Stimulated activated CD4-positive, alpha-beta T cell treated with anti-CD3 and anti-CD28 coated beads, Interleukin-12 subunit alpha, Interleukin-12 subunit beta, amount 100 ng/mL, for 48 hours (primary cell): ENCODE results near the gene XYLT1.

Experiments used
- DNase-seq, 3 donors: peaks; one replicate each; pipeline ENCODE4 v3.0.0-alpha.2; 2020; ENCODE audit warnings: low read depth in 2 of 3, low spot score in 1 of 3

The XYLT1 gene

GRCh38 chr16:17126156-17126555 lies 344.6 kb downstream of the XYLT1 start:
- no peak for DNase-seq

DNA sequence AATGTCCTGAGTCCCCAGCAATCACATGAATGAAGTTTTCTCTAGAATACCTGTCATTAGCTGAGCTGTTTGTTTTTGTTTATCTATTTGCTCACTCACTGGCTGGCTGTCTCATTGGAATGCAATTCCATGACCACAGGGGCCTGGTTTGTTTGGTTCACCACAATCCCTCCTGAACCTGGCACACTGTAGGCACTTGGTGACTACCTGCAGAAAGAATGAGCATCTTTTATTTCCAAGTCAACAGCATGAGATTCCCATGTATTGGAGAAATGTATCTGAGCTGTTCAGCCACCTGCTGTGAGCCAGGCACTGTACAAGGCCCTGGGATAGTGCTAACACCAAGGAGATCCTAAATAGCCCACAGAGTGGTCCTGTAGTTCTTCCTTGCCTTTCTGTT lies 345.1 kb downstream of the XYLT1 start:
- DNase-seq: no peak

- DNase-seq: no peak
Observed at GRCh38 chr16:17117906-17118577, 352.7 kb downstream of the XYLT1 start.

- DNase-seq: no peak
Observed at GRCh38 chr16:17116595-17117322, 354.0 kb downstream of the XYLT1 start.

GRCh38 chr16:17109413-17109812 lies 361.3 kb downstream of the XYLT1 start:
- DNase-seq: no peak

GRCh38 chr16:17108596-17108995 lies 362.2 kb downstream of the XYLT1 start:
- DNase-seq: no peak

DNA sequence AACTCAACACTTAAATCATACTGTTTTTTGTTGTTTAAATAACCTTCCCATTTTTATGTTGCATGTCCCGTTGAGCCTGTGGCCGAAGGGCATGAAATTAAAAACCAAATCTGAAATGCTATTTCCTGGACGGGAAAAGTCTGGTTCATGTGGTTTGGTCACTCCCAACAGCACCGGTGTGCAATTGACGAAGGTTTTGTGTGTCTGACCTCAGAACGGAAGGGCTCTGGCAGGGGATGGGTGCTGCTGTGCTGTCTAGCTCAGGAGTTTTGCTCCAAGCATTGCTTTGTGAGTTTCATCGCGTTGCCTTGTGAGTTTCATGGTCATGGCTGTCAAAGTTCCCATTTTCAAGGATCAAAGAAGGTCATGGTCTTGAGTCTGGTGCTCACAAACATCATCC lies 363.3 kb downstream of the XYLT1 start:
- no peak for DNase-seq

- no peak for DNase-seq
Observed at GRCh38 chr16:17106243-17106791, 364.4 kb downstream of the XYLT1 start.

DNA sequence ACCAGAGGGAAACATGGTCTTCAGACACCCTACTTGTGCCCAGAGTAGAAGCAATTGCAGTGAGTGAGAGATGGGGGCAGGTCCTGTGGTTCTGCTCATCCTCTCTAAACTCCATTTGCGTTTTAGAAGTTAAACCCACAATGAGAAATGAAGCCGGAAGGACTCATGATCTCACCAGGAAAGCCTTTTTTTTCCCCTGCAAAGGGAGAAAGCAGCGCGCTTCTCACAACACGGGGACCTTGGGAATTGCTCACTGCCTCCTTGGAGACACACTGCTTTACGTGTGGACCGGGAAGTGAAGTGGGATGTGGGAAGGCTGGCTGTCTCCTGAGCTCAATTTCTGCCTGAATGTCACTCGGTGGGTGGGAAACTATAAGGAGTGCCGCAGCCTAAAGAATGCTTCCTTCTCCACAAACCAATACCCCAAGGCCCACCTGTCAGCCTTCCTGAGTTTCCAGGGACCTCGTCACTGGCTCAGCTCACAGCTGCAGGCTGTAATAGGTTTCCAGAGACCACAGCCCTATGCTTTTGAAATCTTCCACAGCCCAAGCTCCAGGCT lies 365.4 kb downstream of the XYLT1 start:
- no peak for DNase-seq

- no peak for DNase-seq
Observed at GRCh38 chr16:17104654-17105053, 366.1 kb downstream of the XYLT1 start.

DNA sequence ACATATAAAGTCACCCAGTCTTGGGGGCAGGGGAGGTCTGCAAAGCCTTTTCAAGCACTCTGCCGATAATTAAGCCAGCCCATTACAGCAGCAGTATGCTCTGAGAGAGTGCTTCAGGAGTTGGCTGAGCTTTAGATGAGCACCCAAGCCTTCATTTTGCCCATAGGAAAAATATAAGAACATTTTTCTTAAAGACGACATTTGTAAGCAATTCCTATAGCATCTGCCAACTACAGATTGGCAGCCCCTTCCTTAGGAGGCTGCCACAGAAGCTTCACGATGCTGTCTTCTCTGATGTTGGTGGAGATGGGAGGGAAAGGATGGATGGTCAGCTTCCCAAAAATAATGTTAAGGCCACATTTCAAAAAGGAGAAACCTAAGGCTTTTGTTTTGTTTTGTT lies 367.5 kb downstream of the XYLT1 start:
- DNase-seq: no peak

GRCh38 chr16:17101646-17102045 lies 369.1 kb downstream of the XYLT1 start:
- DNase-seq: no peak

GRCh38 chr16:17098685-17099084 lies 372.1 kb downstream of the XYLT1 start:
- DNase-seq: no peak

DNA sequence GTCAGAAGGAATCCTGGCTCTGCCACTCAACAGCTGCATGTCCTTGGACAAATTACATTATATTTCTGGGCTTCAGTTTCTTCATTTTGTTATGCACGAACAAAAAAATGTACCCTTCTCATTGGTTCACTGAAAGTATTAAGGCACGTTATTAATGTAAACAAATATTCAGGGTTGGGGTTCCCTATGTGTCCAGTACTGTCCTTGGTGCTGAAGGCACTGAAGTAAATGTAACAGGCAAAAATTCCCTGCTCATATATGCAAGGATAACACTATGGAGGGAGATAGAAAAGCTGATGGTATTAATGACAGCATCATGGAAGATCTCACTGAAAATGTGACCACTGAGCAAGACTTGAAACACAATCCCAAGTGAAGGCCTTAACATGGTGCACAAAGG lies 386.6 kb downstream of the XYLT1 start:
- DNase-seq: no peak

DNA sequence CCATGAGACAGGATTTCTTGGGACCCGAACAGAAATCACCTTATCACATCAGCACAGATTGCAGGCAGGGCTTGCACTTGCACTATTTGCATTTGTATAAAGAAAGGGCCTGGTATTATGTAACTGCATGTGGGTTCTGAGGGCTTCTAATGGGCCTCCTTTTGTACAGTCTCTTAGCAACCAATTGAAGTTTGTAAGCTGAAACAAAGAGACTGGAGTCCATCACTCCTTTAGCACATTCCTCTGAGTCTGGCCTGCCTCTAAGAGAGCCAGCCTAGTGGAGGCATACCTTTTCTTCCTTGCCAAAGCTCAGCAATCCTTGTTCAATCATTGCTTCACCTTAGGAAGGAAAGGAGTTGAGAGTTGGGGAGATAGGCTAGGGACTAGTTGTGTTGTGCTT lies 387.1 kb downstream of the XYLT1 start:
- DNase-seq: no peak

DNA sequence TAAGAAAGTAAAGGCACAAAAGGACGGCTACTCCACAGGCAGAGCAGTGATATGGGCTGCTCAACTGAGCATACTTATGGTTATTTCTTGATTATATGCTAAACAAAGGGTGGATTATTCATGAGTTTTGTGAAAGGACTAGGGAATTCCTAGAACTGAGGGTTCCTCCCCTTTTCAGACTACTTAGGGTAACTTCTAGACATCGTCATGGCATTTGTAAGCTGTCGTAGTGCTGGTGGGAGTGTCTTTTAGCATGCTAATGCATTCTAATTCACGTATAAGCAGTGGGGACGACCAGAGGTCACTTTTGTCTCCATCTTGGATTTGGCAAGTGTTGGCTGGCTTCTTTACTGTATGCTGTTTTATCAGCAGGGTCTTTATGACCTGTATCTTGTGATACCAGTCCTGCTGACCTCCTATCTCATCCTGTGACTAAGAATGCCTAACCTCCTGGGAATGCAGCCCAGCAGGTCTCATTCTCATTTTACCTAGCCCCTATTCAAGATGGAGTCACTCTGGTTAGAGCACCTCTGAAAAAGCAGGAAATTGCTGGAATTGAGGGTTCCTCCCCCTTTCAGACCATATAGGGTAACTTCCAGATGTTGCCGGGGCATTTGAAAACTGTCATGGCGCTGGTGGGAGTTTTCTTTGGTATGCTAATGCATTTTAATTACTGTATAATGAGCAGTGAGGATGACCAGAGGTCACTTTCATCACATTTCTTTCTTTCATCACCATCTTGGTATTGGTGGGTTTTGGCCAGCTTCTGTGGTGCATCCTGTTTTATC lies 388.5 kb downstream of the XYLT1 start:
- no peak for DNase-seq

GRCh38 chr16:17080105-17080504 lies 390.7 kb downstream of the XYLT1 start:
- DNase-seq: no peak

DNA sequence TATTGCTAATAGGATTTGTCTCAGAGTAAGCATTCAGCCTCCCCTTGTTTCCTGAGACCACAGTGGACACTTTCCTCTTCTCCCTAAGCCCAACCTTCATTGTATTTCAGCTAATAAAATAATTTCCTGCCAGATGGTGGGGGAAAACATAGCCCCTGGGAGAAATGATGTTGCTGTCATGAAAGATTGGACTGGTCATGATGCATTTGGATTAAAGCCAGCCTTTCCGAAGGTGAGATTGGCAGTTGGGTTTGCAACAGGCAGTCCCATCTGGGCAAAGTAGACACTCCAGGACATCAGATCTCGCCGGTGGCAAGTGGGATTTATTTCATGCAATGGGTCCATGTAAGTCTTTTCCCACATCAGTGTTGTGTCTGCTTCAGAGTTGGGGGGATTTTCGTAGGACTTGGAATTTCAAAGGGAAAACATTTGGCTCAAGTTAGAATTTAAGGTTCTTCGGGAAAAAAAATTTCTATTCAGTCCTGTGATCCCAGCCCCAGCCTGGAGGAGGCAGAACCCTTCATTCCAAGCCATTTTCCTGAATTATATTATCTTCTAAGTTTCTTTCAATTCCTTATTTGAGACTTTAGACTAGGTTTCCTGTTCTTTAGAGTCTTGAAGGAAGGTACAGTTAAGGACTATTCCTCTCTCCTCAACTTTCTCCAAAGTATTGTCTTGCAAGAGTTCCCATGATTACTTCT lies 391.7 kb downstream of the XYLT1 start:
- no peak for DNase-seq

DNA sequence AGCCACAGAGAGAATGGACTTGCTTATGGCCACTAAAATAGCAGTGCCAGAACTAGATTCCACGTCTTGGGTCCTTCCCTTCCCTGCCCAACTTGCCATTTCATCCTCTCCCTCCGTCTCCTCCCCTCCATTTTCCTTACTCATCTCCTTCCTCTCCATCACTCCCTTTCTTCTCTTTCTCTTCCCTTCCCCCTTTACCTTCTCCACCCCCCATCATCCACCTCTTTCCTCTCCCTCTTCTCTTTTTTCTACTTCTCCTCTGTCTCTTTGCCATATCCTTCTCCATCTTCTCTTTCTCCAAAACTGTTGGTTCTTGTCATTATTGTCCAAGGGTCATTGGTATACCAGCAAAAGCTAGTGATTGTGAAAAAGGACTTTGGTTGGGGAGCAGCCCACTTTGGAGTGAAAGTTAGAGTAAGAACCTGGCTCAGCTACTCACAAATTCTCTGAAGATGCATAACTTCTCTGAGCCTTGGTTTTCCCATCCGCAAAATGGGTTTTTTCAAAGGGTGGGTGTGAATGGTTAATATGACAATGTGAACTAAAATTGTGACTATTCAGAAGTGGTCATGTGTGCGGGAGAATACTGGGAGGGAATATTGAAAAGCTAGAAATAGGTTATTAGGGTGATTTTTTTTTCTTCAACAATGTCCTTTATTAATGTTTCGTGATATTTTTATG lies 393.8 kb downstream of the XYLT1 start:
- DNase-seq: no peak

DNA sequence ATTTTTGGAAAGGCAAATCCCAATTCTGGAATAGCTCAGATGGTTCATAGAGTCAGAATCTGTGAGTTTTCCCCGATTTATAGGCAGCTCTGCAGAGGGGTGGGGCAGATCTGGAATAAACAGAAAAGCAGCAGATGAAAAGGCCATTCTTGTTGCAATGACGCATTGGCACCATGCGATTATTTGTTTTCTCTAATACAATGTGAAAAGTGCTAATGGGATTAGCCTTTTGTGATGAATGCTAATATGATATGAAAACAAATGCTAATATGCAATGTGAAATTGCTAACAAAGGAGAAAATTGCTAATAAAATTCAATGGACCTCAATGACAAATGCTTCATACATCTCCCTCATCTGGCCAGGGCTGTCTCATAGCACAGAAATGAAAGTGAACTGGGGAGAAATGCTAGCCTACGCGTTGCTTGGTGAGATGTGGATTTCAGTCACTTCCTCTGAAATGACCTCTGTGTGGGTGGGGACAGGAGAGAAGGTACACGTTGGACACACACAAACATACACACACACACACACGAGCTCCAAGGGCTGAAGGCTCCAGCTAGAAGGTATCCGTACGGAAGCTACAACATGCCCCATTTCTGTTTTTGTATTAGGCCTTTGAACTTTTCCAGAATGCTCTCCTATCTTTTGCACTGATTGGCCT lies 394.5 kb downstream of the XYLT1 start:
- no peak for DNase-seq
